HepG2 (cell line): ENCODE data around the gene RFFL. TPM values are rescaled to one million over a fixed set of nuclear protein-coding genes. Genes with fewer than 3 reads are reported as not detected.

Source experiments
- ATAC-seq: fragments of 200-7000 bp; cut with Tn5 transposase; 3 replicates; pipeline ENCODE4 v1.9.1; 2020; ENCODE audit warnings: mild to moderate bottlenecking, moderate library complexity
- BruUV-seq: library from RNA; stranded (reverse); fragments of 400-500 nt; replicated peaks from 2 replicates; lab custom pipeline; 2021; lab: Mats Ljungman, UMichigan
- CTCF ChIA-PET: fragments of 300-600 bp; formaldehyde crosslinking; extraction: SDS; loops from one replicate; lab custom pipeline; 2021; ENCODE audit warnings: low total read pairs, inconsistent platforms, low intra/inter-chr PET ratio; lab: Yijun Ruan, JAX
- POLR2A ChIA-PET: fragments of 350-600 bp; sonication (Branson Sonifier 250); formaldehyde crosslinking; loops from one replicate; lab custom pipeline; 2020; ENCODE audit warnings: antibody characterized with exemption, inconsistent platforms; lab: Yijun Ruan, JAX
- DNase-seq: peaks from one replicate; pipeline ENCODE4 v3.0.0-alpha.2; 2015; ENCODE audit warnings: low spot score
- FAIRE-seq: peaks from 3 replicates; lab custom pipeline; 2011; peaks lifted over from hg19 to GRCh38; lab: Jason Lieb, UNC
- H2AFZ ChIP-seq: one replicate; pipeline ENCODE4 v1.6.1; 2011; ENCODE audit warnings: low read length, inconsistent platforms
- H3K27ac ChIP-seq: fragments of 300-600 bp; 3 replicates; pipeline ENCODE4 v1.8.0; 2011; ENCODE audit warnings: mixed run types, mild to moderate bottlenecking, mixed read lengths, low read length, inconsistent platforms; ENCODE audit not compliant: insufficient read depth; ENCODE audit errors: extremely low read length
- H3K27me3 ChIP-seq, 2 experiments: fragments of 200-600 bp in 1 of 2; 2 replicates in 1 of 2; 3 replicates in 1 of 2; pipeline versions ENCODE4 v1.6.0 to v1.8.0; 2011; ENCODE audit warnings: low read length in 2 of 2, mild to moderate bottlenecking in 2 of 2, moderate library complexity in 2 of 2, inconsistent platforms in 1 of 2; ENCODE audit not compliant: insufficient read depth in 2 of 2, control insufficient read depth in 1 of 2
- H3K36me3 ChIP-seq, 2 experiments: fragments of 200-600 bp in 1 of 2; replicated peaks in 1 of 2; 2 replicates in 1 of 2; 3 replicates in 1 of 2; pipeline versions ENCODE4 v1.5.1 to v1.8.0; 2011; ENCODE audit warnings: low read length in 2 of 2, inconsistent platforms in 1 of 2; ENCODE audit not compliant: insufficient read depth in 2 of 2, control insufficient read depth in 1 of 2
- H3K4me1 ChIP-seq: 2 replicates; pipeline ENCODE4 v1.5.1; 2012; ENCODE audit warnings: low read length, inconsistent platforms; ENCODE audit not compliant: insufficient read depth
- H3K4me2 ChIP-seq: 2 replicates; pipeline ENCODE4 v1.6.0; 2011; ENCODE audit warnings: low read depth, low read length, inconsistent platforms
- H3K4me3 ChIP-seq, 3 experiments: fragments of 200-600 bp in 1 of 3; sonication (generic), shearing (Covaris generic) in 1 of 3; replicated peaks in 1 of 3; 2 replicates each; pipeline ENCODE4 v1.5.1; 2011 to 2016; ENCODE audit warnings: low read length in 3 of 3, inconsistent platforms in 2 of 3, low read depth in 2 of 3, mild to moderate bottlenecking in 2 of 3, control low read depth in 1 of 3, mixed read lengths in 1 of 3; ENCODE audit not compliant: insufficient read depth in 1 of 3
- H3K79me2 ChIP-seq: one replicate; pipeline ENCODE4 v1.6.1; 2011; ENCODE audit warnings: low read length, inconsistent platforms; ENCODE audit not compliant: insufficient read depth
- H3K9ac ChIP-seq: 2 replicates; pipeline ENCODE4 v1.6.0; 2011; ENCODE audit warnings: mild to moderate bottlenecking, low read depth, low read length, inconsistent platforms; ENCODE audit not compliant: insufficient read depth
- H3K9me3 ChIP-seq: 2 replicates; pipeline ENCODE4 v1.5.1; 2012; ENCODE audit warnings: mild to moderate bottlenecking, low read length
- H4K20me1 ChIP-seq: 2 replicates; pipeline ENCODE4 v1.6.0; 2011; ENCODE audit warnings: inconsistent platforms, mild to moderate bottlenecking, low read length, moderate library complexity; ENCODE audit not compliant: insufficient read depth
- CTCF ChIP-seq: sonication (generic); formaldehyde crosslinking; IDR thresholded peaks from 2 replicates; pipeline ENCODE4 v1.5.0; 2020; ENCODE audit warnings: mild to moderate bottlenecking, missing genetic modification reagents, moderate library complexity
- HMG20B ChIP-seq: conservative IDR thresholded peaks from 2 replicates; pipeline ENCODE4 v1.6.1; 2016; ENCODE audit warnings: missing genetic modification reagents, missing compliant biosample characterization
- HNRNPH1 ChIP-seq: fragments of 200-400 bp; formaldehyde crosslinking; optimal IDR thresholded peaks from 2 replicates; pipeline ENCODE3; 2017; ENCODE audit warnings: mild to moderate bottlenecking, low read depth, low read length
- PAXIP1 ChIP-seq: sonication (generic); formaldehyde crosslinking; conservative IDR thresholded peaks from 2 replicates; pipeline ENCODE4 v1.4.0; 2020; ENCODE audit warnings: mild to moderate bottlenecking, missing genetic modification reagents, moderate library complexity
- PHB2 ChIP-seq: fragments of 450-650 bp; IDR thresholded peaks from 2 replicates; pipeline ENCODE4 v1.6.1; 2018; ENCODE audit not compliant: partially characterized antibody
- RNF219 ChIP-seq: sonication (generic); formaldehyde crosslinking; IDR thresholded peaks from 2 replicates; pipeline ENCODE4 v1.5.0; 2020; ENCODE audit warnings: mild to moderate bottlenecking, missing genetic modification reagents
- SP2 ChIP-seq: sonication (generic); formaldehyde crosslinking; IDR thresholded peaks from 2 replicates; pipeline ENCODE4 v1.5.1; 2020; ENCODE audit warnings: mild to moderate bottlenecking, missing genetic modification reagents
- USF2 ChIP-seq, 2 experiments: sonication (generic) in 1 of 2; formaldehyde crosslinking in 1 of 2; IDR thresholded peaks; 2 replicates each; pipeline versions ENCODE4 v1.5.1 to v1.6.1; 2011 to 2020; ENCODE audit warnings: borderline replicate concordance in 1 of 2, low read depth in 1 of 2, low read length in 1 of 2, mild to moderate bottlenecking in 1 of 2, missing genetic modification reagents in 1 of 2, moderate library complexity in 1 of 2
- ZKSCAN5 ChIP-seq: sonication (generic); formaldehyde crosslinking; IDR thresholded peaks from 2 replicates; pipeline ENCODE4 v1.5.1; 2020; ENCODE audit warnings: mild to moderate bottlenecking, missing genetic modification reagents
- ZNF564 ChIP-seq: sonication (generic); formaldehyde crosslinking; IDR thresholded peaks from 2 replicates; pipeline ENCODE4 v1.8.1; 2023; ENCODE audit warnings: mild to moderate bottlenecking, missing genetic modification reagents
- ZNF619 ChIP-seq: sonication (generic); formaldehyde crosslinking; IDR thresholded peaks from 2 replicates; pipeline ENCODE4 v1.4.0; 2020; ENCODE audit warnings: mild to moderate bottlenecking, missing genetic modification reagents
- ZNF652 ChIP-seq: IDR thresholded peaks from 2 replicates; pipeline ENCODE4 v1.6.1; 2016; ENCODE audit warnings: low read depth, borderline replicate concordance
- ZNF766 ChIP-seq: sonication (generic); formaldehyde crosslinking; IDR thresholded peaks from 2 replicates; pipeline ENCODE4 v1.5.0; 2020; ENCODE audit warnings: missing genetic modification reagents, borderline replicate concordance
- ZNF775 ChIP-seq: sonication (generic); formaldehyde crosslinking; IDR thresholded peaks from 2 replicates; pipeline ENCODE4 v1.4.0; 2020; ENCODE audit warnings: missing genetic modification reagents, mild to moderate bottlenecking, moderate library complexity, borderline replicate concordance
- ZSCAN20 ChIP-seq: sonication (generic); formaldehyde crosslinking; IDR thresholded peaks from 2 replicates; pipeline ENCODE4 v1.4.0; 2020; ENCODE audit warnings: missing genetic modification reagents, mild to moderate bottlenecking, borderline replicate concordance
- WGBS: methylation state at CpG from one replicate; pipeline ENCODE4 v1.1.6; 2017; ENCODE audit warnings: low lambda C conversion rate; 5-methylcytosine and 5-hydroxymethylcytosine counted together
- in situ Hi-C: cut with HindIII; loops from 2 replicates; pipeline ENCODE4 v1.10.0; 2017; ENCODE audit warnings: low pct_unique_long_range_greater_than_20kb; ENCODE audit not compliant: extremely low pct_ligation_motif_present
- intact Hi-C: fragments of 100-400 bp; cut with micrococcal nuclease; formaldehyde crosslinking; loops from one replicate; pipeline ENCODE4 v1.10.0; 2022; ENCODE audit not compliant: unreplicated experiment
- polyA plus RNA-seq, 8 experiments: library from polyadenylated mRNA; depleted of rRNA in 3 of 8; stranded (reverse) in 7 of 8; unstranded in 1 of 8; fragments of >200 nt; fragmentation: Illumina TruSeq in 4 of 8; extraction: Trizol in 4 of 8; gene quantifications; 2 replicates each; pipeline versions ENCODE4 v1.2.1 to v1.2.3, GENCODE V29; 2011 to 2016; ENCODE audit warnings: low read depth in 4 of 8, missing spikeins in 1 of 8, mixed read lengths in 1 of 8; ENCODE audit not compliant: insufficient read depth in 1 of 8
- total RNA-seq, 5 experiments: library from RNA; depleted of rRNA; stranded (reverse); fragments of >200 nt; fragmentation: Illumina TruSeq; extraction: Trizol; gene quantifications; 2 replicates each; pipeline ENCODE4 v1.2.3, GENCODE V29; 2016; ENCODE audit warnings: low read depth in 1 of 5

Gene RFFL
- total and polyA plus RNA-seq, 2 of the 13 experiments (the other 11 are each of a cell fraction or from before 2014, with no cell fraction given): 24.3 to 48.6 TPM

GRCh38 chr17:35080536-35080935 lies 17.0 kb upstream of the RFFL start:
- in situ Hi-C loops: no loop called here
- ATAC-seq (no peak), DNase-seq (no peak), FAIRE-seq (no peak)
- CTCF ChIA-PET: no interaction called here
- Histone ChIP-seq H3K4me1 (peaks cover 91% of the 10 kb centered on the region), H3K9me3 (no peaks in the 10 kb centered on the region), H3K36me3 (no peaks in the 10 kb centered on the region; a peak in 1 of 5 replicates), H2AFZ (no peak overlapping the region), H3K9ac (no peak overlapping the region), H3K79me2 (peaks cover 85% of the 10 kb centered on the region), H3K27me3 (no peaks in the 10 kb centered on the region), H3K4me3 (no peak overlapping the region), H4K20me1 (no peaks in the 10 kb centered on the region), H3K4me2 (no peak overlapping the region), H3K27ac (peak overlapping the region; percentile 27)
- TF ChIP-seq PAXIP1 (CRISPR knock-in tag): no peak
- TF ChIP-seq ZSCAN20 (CRISPR knock-in tag): no peak
- no peak for TF ChIP-seq RNF219
- TF ChIP-seq SP2 (CRISPR knock-in tag): no peak
- TF ChIP-seq ZNF564 (CRISPR knock-in tag): no peak
- no peak for TF ChIP-seq ZKSCAN5
- TF ChIP-seq PHB2: no peak
- no peak for TF ChIP-seq HNRNPH1
- TF ChIP-seq ZNF652: no peak
- no peak for TF ChIP-seq HMG20B
- TF ChIP-seq CTCF: no peak
- no peak for TF ChIP-seq ZNF766 (CRISPR knock-in tag)
- TF ChIP-seq USF2 (IDR thresholded peaks at IDR 0.05; ENCODE audit: low read depth, low read length): no peak
- no peak for TF ChIP-seq USF2 (CRISPR knock-in tag; IDR thresholded peaks at IDR 0.05; ENCODE audit: borderline replicate concordance)
- no peak for TF ChIP-seq ZNF619 (CRISPR knock-in tag)
- TF ChIP-seq ZNF775 (CRISPR knock-in tag): no peak
- intact Hi-C loops: no loop called here
- BruUV-seq: no TSS peak
- POLR2A ChIA-PET: interaction anchor here (2.7 kb wide), 1 partner anchor 17 kb away, joined by 27 read pairs; the partner anchor contains the start of gene RFFL
- WGBS: 88% methylated on average over 1 of the region's 1 CpG
